HEK293T (cell line): Measurements from ENCODE around the gene OSR1.

ENCODE experiments used
- ELF4 ChIP-seq: fragments of 450-650 bp; IDR thresholded peaks from 2 replicates; pipeline ENCODE4 v1.6.1; 2017; ENCODE audit warnings: antibody characterized with exemption
- ZNF384 ChIP-seq: fragments of 450-650 bp; IDR thresholded peaks from 2 replicates; pipeline ENCODE4 v1.6.1; 2016

DNA sequence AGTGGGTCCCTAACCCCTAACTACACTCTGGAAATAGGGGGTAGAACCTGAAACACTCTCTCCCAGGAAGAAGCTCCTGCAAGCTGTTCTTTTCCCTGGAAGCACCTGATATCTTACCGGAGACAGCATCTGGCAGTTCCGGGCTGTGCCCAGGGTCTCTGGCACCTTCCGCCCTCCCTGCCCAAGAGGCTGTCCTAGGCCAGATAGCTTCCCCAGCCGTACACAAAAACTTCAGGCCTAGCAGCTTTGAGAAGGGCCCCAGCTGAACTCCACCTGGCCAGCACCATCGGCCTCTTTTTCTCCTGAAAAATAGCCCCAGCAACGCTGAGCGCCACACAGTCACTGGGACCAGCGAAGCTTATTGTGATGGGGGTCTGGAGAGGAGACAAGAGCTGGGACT lies 9.7 kb downstream of the OSR1 start:
- TF ChIP-seq ZNF384 (no peak), ELF4 (no peak)
